GM21528 (cell line): ENCODE data around the gene ANKS4B.
A peak's percentile ranks its signal among the peaks of the same experiment; 100 is the strongest.
"Not testable (repeated sequence)": the region's sequence is repeated elsewhere in the genome, so short reads cannot be mapped to it uniquely, and the experiment has no call there.

Source experiments
- ATAC-seq: cut with Tn5 transposase; IDR thresholded peaks from one replicate; pipeline ENCODE4 v1.9.1; 2021; ENCODE audit warnings: mild to moderate bottlenecking, moderate library complexity; ENCODE audit not compliant: unreplicated experiment, low FRiP score

Gene ANKS4B

DNA sequence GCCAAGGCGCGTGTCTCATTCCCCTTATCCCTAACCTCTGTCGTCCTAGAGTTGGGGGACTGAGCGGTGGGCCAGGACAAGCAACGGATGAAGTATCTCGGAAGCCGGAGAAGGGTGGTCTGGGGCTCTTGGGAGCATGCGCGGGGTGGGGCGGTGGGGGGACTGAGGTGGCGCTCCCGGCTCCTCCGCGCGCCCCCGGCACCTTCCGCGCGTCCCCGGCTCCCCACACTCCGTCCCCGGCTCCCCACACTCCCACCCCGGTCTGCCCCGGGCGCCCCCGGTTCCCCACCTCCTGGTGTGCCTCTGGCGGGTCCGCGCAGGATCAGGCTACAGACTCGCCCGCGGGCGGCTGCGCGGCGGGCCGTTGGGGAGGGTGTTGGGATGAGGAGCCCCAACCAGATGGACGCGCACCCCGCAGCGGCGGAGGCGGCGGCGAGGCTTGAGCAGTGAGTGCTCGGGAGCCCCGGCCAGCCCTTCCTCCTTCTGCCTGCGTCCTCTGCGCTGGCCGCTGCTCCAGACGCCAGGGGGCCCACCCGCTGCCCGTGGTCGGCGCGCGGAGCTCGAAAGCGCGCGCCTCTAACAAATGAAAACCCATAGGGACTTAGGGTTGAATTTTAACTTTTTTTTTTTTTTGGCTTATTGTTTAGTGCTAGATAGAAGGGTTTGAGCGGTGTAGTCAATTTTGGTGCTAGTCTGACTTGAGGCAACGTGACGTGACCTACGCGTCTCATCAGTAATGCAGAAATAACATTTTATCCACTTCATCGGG, 50.2 kb downstream of the ANKS4B start:
- ATAC-seq, result no peak

- ATAC-seq, result no peak
These were observed 50.9 kb downstream of the ANKS4B start for GRCh38 chr16:21284414-21284813.

- no peak for ATAC-seq
These were observed 51.8 kb downstream of the ANKS4B start for GRCh38 chr16:21285314-21285713.

DNA sequence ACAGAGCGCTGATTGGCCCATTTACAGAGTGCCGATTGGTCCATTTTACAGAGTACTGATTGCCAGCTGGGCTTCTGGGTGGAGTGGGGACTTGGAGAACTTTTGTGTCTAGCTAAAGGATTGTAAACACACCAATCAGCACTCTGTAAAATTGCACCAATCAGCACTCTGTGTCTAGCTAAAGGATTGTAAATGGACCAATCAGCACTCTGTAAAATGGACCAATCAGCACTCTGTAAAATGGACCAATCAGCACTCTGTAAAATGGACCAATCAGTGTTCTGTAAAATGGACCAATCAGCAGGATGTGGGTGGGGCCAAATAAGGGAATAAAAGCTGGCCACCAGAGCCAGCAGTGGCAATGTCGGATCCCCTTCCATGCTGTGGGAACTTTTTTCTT, 56.3 kb downstream of the ANKS4B start:
- not testable (repeated sequence) for ATAC-seq

GRCh38 chr16:21300309-21301167, 67.0 kb downstream of the ANKS4B start:
- ATAC-seq, result peak; percentile 45

- peak; percentile 70 for ATAC-seq
These were observed 67.8 kb downstream of the ANKS4B start for GRCh38 chr16:21301168-21301894.

- ATAC-seq, result no peak
These were observed 68.4 kb downstream of the ANKS4B start for GRCh38 chr16:21301895-21302291.

GRCh38 chr16:21302454-21302853, 69.0 kb downstream of the ANKS4B start:
- no peak for ATAC-seq

GRCh38 chr16:21302898-21303528, 69.5 kb downstream of the ANKS4B start:
- no peak for ATAC-seq
